ENCODE results near the gene LDLRAD4. TPM values are rescaled to one million over a fixed set of nuclear protein-coding genes. Genes with fewer than 3 reads are reported as not detected.

LDLRAD4 gene
- total RNA-seq, 1 donor from 2014 or later = 24.7 TPM

GRCh38 chr18:13264091-13265007 is 45.8 kb downstream of the LDLRAD4 start:
- intact Hi-C loops (cut with micrococcal nuclease) = loop anchor here (5.0 kb wide), 2 partner anchors 348 to 368 kb away; no protein-coding TSS in a partner anchor

- intact Hi-C loops (cut with micrococcal nuclease) = loop anchor here (5.0 kb wide), 2 partner anchors 347 to 367 kb away; no protein-coding TSS in a partner anchor
These were observed 46.7 kb downstream of the LDLRAD4 start for GRCh38 chr18:13265008-13265910.

DNA sequence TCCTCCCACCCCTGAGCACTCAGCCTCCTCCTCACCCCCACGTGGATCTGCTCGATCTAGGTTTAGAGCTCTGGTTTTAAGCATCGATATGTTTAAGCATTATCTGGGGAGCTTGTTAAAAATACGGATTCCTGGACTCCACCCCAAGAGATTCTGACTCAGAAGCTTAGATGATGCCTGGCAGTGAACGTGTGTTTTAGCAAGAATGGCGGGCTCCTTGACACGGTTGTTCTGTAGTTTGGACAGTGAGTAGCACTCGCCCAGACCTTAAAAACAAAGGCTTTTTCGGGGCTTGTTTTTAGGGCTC is 47.3 kb downstream of the LDLRAD4 start:
- intact Hi-C loops (cut with micrococcal nuclease) = loop anchor here (1.0 to 5.0 kb wide), 7 partner anchors 17 to 366 kb away; no protein-coding TSS in a partner anchor

DNA sequence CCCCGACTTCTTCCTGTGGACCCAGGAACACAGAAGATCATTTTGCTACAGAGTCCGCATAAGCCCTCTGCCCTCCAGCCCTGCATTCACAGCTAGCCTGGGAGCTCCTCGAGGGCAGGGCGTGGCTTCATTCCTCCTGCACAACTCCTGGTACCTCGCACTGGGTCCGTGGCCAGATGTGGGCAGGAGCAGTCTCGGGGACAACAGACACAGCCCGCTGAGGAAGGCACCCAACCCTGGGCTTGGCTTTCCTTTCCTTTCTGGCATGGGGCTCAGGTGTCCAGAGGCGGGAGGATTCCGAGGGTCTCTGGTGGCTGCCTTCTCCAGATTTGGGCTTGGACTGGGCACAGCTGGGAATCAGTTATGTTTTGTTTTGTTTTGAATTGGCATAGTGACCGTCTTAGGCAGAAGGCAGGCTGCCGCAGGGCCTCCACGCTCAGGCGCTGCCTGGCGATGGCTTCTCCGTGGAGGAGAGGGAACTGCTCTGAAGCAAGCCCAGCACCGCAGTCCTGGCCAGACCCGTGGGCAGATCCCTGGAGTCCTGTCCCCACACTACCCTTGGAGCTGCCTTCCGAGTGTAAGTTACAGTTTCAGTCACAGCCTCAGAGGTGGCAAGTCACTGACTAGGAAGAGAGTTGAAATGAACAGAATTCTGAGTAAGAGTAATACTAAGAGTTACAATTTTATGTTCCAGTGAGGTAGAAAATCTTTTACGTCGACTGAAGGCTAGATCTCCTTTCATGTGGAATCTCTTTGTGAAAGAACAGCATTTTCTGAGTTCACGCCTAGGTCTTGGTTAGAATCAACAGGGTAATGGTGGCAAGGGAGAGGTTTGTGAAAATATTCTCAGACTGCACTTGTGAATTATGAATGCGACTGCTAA is 47.9 kb downstream of the LDLRAD4 start:
- intact Hi-C loops (cut with micrococcal nuclease) = loop anchor here (1.0 to 5.0 kb wide), 7 partner anchors 16 to 366 kb away; no protein-coding TSS in a partner anchor

DNA sequence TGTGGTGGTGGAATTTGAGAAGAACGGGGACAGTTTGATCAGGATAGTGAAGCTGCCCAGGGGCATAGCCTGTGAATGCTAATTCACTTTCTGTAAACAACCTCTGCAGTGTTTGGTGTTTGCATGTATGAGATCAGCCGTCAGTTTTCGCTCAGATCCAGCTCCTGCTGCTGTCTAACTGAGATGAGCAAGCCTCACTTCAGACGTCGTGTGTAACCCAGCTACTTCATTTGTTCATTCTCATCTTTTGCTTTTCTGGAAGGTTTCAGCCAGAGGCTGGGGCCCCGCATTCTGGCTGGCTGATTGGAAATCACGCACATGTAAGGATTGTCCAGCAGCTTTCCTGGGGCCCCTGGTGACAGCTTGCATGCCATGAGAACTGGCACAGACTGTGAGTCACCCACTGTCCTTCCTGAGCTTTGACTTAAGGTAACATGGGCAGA is 48.9 kb downstream of the LDLRAD4 start:
- intact Hi-C loops (cut with micrococcal nuclease) = loop anchor here (2.0 to 5.0 kb wide), 5 partner anchors 15 to 365 kb away; no protein-coding TSS in a partner anchor

DNA sequence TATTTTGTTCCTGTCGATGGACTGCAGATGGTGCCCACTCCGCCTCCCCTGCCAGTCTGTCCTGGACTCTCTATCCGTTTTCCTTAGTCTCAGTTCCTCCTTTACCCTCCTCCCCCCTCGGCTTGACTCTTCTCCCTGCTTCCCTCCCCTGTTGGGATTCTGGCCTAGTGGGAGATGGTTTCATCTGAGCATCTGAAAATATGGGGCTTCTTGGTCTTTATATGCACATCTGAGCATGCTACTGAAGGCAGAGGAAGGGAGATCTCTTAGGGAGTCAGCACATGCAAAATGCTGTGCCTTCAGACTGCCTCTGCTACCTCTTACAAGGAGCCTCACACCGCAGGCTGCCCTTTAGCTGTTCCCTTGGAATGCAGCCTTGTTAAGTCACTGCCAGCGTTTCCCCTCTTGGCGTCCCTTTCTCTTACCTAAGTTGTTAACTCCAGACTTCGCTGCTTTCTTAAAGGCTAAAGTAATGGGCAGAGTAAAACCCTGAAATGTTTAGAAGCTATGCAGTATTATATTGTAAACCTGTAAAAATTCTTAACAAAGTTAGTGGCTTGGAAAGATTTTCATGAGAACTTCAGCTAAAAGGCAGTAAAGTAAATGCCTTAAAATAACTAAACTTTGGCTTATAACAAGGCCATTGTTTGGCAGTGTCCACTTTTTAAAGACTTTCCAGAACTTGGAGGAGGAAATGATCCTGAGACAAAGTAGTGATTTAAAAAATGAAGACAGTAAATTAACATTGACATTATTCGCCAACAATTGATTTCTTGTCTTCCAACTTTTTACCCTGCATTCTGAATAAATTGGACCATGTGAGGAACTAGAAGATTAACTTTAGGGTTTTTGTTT is 49.8 kb downstream of the LDLRAD4 start:
- intact Hi-C loops (cut with micrococcal nuclease) = loop anchor here (5.0 kb wide), 2 partner anchors 344 to 364 kb away; no protein-coding TSS in a partner anchor

DNA sequence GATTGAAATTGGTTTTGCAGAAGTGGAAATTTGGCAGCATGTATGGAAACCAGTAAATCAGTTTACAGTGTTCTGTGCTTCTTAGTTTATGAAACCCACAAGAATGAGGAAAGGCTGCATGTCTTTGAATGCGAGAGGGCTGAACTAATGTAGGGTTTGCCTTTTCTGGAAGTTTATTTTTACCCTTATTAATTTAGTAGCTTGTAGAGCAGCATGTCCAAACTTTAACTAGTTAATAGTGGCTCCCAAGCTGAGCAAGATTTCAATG is 50.4 kb downstream of the LDLRAD4 start:
- intact Hi-C loops (cut with micrococcal nuclease) = loop anchor here (5.0 kb wide), 2 partner anchors 343 to 363 kb away; no protein-coding TSS in a partner anchor

- intact Hi-C loops (cut with micrococcal nuclease) = loop anchor here (5.0 kb wide), 2 partner anchors 343 to 363 kb away; no protein-coding TSS in a partner anchor
These were observed 51.0 kb downstream of the LDLRAD4 start for GRCh38 chr18:13269521-13270011.

DNA sequence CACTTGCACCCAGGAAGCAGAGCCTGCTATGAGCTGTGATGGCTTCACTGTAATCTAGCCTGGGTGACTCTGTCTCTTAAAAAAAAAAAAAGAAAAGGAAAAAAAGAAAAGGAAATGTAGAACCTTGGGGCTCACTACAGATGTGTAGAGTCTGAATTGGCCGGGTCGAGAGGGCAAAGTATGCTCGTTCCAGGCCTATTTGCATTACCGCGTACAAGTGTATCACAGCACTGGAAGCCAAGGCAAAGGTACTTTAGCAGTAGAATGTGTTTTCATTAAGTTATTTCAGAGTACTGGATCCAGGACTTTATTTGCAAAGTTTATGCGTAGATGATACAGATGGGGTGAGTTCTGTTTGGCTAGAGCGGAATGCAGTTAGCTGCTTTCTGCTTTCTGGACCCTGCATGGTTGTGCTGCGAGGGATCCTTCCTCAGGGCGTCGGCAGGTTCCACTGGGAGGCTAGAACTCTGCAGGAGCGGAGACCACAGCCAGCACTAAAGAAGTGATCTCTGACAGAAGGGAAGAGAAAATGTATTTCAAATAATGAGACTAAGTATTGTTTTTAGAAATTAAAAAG is 51.8 kb downstream of the LDLRAD4 start:
- intact Hi-C loops (cut with micrococcal nuclease) = no loop called here

DNA sequence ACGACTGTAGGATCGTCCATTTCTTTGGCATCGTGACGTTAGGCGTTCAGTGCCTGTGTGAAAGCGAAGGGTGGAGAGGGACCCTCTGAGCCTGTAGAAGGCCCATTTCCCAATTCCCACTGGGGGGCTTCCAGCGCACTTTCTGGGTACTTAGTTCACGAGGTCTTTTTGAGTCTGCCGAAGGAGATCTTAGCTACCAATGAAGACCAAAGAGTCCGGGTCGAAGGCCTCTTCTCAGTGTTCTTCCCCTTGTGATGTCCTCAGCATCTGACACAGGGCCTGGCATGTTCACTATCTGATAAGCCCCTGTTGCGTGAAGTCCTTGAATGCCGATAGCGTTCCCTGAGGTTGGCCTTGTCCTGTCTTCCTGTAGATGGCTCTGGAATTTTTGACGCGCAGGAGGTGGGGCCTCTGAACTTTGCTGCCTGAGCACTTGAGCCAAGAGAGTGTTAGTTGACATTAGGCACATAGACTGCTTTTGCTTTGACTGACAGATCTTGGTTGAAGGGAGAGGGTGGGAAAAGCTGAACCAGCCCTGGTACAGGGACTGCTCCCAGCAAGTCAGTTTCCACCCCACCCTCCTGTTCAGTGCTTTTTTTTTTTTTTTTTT is 52.8 kb downstream of the LDLRAD4 start:
- intact Hi-C loops (cut with micrococcal nuclease) = no loop called here

DNA sequence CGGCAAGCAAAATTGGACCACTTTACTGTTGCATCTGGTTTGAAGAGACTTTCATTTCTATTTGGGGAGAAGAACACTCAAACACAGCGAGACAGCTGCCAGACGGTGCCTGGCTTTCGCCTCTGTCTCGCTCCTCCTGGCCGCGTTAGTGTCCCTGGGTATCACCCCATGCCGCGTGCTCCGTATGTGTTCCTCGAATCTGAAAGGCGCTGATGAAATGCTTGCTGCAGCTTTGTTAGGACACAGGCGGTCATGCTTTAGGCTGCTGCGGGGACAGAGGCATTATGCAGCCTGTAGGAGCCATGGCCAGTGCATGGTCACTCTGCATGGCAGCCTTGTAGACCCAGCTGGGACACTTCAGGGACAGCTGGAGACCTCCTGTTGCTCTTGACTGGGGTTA is 53.9 kb downstream of the LDLRAD4 start:
- intact Hi-C loops (cut with micrococcal nuclease) = no loop called here

- intact Hi-C loops (cut with micrococcal nuclease) = no loop called here
These were observed 55.2 kb downstream of the LDLRAD4 start for GRCh38 chr18:13273800-13274199.

DNA sequence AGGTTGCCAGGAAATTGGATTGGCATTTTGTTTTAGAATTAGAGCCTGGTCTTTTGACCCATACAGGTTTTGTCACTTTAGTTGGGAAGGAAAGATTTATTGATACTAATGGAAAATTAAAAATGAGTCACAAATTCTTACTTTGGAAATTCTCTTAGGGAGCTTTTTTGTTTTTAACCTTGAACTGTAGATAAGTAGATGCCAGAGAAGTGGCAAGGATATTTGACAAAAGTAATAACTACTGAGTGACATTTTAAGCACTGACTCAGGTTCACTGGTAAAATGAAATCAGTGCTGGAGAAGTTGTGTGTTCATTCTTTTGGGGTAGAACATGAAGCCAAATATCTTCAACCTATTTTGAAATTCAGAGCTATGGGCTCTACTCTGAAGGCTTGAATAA is 56.5 kb downstream of the LDLRAD4 start:
- intact Hi-C loops (cut with micrococcal nuclease) = no loop called here

GRCh38 chr18:13276530-13277520 is 58.3 kb downstream of the LDLRAD4 start:
- intact Hi-C loops (cut with micrococcal nuclease) = no loop called here

GRCh38 chr18:13278062-13278630 is 59.6 kb downstream of the LDLRAD4 start:
- intact Hi-C loops (cut with micrococcal nuclease) = no loop called here

DNA sequence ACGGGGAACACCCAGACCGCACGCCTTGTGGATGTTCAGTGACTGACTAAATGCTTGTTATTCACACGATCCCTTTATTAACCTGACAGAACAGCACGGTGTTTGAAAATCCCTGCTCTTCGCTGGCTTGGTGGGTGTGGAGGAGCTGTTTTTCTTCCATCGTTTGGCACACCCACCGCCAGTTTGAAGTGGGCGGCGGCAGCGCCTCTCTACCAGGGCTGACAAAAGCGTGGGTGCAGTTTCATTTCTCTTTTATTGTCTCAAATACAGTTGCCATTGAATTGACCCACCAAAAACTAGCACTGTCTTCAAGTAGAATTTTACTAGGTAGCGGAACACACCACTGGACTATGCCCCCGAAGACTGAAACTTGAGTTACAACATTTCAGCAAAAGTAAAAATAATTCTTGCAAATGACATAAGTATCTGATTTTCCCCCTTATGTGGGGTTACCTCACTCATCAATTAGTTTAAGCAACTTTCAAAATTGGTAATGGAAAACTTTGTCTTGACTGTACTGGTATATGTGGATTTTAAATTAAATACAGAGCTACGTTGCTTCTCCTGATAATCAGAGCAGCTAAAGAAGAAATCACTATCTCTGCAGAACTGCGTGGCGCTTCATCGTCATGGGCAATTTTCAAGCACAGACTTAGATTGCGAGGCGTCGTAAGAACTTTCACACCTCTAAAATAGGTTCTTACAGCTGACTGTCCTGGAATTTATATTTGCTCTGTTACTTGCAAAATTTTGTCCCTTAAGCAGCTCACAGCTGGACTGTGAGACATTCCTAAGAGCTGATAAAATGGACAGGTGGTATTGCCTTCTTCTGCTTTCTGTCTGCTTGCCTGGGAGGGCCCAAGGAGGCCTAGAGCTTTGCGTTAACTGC is 60.9 kb downstream of the LDLRAD4 start:
- intact Hi-C loops (cut with micrococcal nuclease) = no loop called here
